Forelimb muscle (tissue), 1 donor: ENCODE data around the gene FAHD2A. TPM values are rescaled to one million over a fixed set of nuclear protein-coding genes. Genes with fewer than 3 reads are reported as not detected.
"Not testable (repeated sequence)": the region's sequence is repeated elsewhere in the genome, so short reads cannot be mapped to it uniquely, and the experiment has no call there.

ENCODE experiments used
- DNase-seq: peaks from one replicate; pipeline ENCODE4 v3.0.0-alpha.2; 2013; ENCODE audit warnings: low read depth
- polyA plus RNA-seq: library from polyadenylated mRNA; unstranded; fragments of 120-200 nt; gene quantifications from one replicate; pipeline ENCODE4 v1.2.1, GENCODE V29; 2013; ENCODE audit not compliant: insufficient read length

Gene FAHD2A
- polyA plus RNA-seq = 20.3 TPM

DNA sequence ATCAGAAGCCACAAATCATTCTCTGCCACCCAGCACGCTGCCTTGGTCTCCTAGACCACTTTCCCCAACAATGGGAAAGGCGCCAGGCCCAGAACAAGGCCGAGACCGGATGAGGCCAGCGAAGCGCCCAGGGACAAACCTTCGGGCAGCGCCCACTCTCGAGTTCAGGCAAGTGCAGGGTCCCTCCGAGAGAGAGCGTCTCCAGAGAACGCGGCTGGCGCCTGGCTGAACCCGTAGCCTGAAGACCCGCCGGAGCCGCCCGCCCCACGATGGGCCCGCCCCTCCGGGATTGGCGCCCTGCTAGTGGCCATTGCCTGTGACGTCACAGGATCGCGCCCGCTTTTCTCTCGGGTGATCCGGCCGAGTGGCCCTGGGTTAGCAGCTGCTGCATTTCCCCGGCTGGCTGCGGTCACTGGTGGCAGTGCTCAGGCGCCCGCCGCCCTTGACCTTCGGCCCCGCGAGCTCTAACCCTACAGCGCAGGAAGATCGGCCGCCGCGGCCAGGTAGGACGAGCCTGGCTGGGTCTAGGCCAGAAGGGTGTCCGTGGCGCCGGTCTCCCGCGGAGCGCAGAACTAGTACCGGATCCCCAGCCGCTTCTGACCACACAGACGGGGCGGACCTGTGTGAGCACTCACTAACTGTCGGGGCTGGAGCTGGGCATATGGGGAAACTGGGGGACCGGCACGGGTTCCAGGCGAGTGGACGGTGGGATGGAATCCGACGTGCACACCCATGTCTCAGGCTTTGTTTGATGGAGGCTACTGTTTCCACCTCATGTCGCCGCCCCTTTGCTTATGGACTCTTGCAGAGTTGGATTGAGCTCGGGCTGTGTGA lies at the start of gene FAHD2A:
Gene FAHD2A, plus strand, starts transcription at position 339 of the 834 bp plus-strand sequence. CDS start 2,851 bp downstream, outside the sequence.
- DNase-seq = peak; percentile 79

GRCh38 chr2:95353055-95353575 lies 49.4 kb upstream of the FAHD2A start:
- DNase-seq = no peak

DNA sequence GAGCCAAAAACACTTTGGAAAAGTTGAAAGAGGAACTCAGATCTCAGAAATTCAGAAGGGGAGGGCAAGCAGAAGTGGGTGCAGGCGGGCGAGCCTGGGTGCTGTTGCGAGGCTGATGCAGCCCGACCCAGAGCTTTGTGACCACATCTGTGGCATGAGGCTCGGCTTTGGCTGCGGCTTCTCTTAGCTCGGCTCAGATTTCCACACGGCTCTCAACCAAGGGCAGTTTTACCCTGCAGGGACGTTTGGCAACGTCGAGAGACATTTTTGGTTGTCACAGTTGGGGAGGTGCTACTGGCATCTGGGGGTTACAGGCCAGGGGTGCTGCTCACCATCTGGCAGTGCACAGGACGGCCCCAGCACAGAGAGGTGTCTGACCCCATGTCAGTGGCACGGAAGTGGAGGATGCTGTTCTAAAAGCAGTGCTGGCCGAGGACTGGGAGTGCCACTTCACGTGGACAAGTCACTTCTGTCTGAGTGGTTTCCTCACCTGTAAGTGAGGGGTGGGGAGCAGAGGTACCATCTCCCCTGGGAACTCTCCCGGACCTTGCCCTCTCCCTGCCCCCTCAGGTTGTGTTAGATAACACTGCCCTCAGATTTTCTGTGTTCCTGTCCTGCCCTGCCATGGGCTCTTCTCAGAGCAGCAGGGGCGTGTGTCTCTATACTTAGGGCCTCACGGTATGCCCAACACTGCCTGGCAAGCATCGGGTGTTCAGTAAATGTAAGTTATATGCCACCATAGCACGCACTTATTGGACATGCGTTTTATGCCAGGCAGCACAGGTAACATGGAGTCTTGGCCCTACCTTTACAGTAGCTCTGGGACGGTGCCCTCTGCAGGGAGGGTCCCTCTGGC lies 48.7 kb upstream of the FAHD2A start:
- no peak for DNase-seq

- no peak for DNase-seq
Measured at GRCh38 chr2:95354469-95354901, 48.0 kb upstream of the FAHD2A start.

- no peak for DNase-seq
Measured at GRCh38 chr2:95354925-95355324, 47.6 kb upstream of the FAHD2A start.

DNA sequence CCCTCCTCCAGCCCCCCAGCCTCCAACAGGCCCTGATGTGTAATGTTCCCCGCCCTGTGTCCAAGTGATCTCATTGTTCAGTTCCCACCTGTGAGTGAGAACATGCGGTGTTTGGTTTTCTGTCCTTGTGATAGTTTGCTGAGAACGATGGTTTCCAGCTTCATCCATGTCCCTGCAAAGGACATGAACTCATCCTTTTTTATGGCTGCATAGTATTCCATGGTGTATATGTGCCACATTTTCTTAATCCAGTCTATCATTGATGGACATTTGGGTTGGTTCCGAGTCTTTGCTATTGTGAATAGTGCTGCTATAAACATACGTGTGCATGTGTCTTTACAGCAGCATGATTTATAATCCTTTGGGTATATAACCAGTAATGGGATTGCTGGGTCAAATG lies 47.0 kb upstream of the FAHD2A start:
- DNase-seq = not testable (repeated sequence)

GRCh38 chr2:95356821-95357700 lies 45.4 kb upstream of the FAHD2A start:
- DNase-seq = no peak

- no peak for DNase-seq
Measured at GRCh38 chr2:95357717-95358280, 44.7 kb upstream of the FAHD2A start.

GRCh38 chr2:95359031-95359430 lies 43.5 kb upstream of the FAHD2A start:
- DNase-seq = no peak

- DNase-seq = no peak
Measured at GRCh38 chr2:95359501-95359930, 43.0 kb upstream of the FAHD2A start.

DNA sequence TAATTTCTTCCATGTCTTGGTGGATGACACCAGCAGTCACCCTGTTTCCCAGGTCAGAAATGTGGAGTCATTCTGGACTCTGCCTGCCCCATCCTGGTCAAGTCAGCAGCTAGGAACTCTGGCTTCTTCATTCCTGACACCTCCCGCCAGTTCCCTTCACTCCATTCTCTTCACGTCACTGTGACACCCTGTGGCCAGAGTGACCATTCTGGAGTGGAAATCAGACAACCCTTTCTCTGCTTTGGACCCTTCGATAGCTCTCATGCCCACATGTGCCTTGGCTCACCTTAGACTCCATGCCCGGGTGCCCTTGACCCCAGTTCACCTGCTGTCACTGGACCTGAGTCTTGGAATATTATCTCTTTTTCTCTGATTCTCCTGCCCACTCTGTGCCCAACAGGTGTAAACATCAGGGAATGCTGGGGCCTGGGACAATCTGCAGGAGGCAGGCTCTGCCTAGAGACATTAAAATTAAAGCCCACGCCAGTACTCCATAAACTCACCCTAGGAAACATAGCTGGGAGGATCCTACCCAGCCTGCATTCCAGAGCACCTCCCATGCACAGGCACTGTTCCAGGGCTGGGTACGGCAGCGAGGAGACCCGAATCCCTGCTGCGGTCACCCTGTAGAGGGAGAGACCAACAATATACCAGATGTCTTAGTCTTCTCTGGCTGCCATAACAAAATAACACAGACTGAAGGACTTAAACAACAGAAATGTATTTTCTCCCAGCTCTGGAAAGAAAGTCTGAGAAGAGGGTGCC lies 41.1 kb upstream of the FAHD2A start:
- no peak for DNase-seq

- no peak for DNase-seq
Measured at GRCh38 chr2:95362486-95362885, 40.0 kb upstream of the FAHD2A start.

GRCh38 chr2:95366514-95366913 lies 36.0 kb upstream of the FAHD2A start:
- no peak for DNase-seq

DNA sequence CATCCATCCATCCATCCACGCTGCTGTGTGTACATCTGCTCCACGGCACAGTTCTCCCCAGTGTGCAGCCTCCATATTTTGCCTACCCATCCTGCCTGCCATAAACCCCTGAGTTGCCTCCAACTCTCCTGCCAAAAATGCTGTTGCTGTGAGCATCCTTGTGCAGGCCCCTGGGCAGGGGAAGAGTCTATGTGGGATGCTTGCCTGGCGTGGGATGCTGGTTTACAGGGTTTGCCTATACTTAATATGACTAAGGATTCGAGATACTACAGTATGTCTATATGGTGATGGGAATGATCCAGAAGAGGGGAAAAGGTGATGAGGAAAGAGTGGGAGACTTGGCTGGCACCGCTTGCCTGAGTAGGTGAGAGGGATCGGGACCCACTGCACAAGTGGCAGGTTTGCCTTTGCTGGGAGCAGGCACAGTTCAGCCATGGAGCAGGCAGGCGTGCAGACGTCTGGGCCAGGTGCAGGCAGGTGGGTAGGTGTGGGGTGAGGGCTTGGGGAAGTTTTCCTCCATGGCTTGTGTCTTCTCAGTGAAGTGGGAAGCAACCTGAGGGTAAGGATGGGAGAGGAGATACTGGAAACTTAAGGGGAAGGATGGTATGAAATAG lies 30.2 kb upstream of the FAHD2A start:
- no peak for DNase-seq

GRCh38 chr2:95372845-95373244 lies 29.7 kb upstream of the FAHD2A start:
- no peak for DNase-seq

GRCh38 chr2:95374029-95374428 lies 28.5 kb upstream of the FAHD2A start:
- DNase-seq = no peak

GRCh38 chr2:95374451-95374920 lies 28.0 kb upstream of the FAHD2A start:
- no peak for DNase-seq

GRCh38 chr2:95374921-95375471 lies 27.5 kb upstream of the FAHD2A start:
- no peak for DNase-seq

DNA sequence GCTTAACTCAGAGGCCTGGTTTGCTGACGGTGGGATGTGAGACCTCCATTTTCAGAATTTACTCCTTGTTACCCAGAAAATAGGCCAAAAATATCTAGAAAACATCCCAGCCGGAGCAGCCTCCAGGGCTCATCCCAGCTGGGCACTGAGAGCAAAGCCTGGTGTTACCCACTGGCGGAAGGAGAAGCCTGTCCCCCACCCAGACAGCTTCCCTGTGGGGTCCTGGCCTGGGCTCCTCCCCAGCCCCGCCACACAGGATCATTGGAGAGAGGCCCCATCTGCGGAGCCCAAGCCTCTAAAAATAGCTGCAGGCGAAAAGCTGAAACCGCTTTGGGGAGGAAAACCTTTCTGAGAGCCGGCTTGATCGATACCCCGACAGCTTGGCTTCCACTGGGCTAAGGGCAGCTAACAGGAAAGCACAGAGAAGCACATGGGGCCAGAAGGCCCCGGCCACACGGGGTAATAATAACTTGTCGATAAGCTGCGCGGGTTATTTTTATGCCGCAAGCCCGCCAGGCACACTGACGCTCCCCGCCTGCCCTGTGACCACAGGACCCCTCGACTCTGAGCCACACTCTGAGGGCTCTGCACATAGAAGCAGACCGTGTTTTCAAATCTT lies 26.9 kb upstream of the FAHD2A start:
- DNase-seq = no peak
